Measurements from ENCODE around the gene MEGF9. TPM values are rescaled to one million over a fixed set of nuclear protein-coding genes. Genes with fewer than 3 reads are reported as not detected.
"Not testable (repeated sequence)": the region's sequence is repeated elsewhere in the genome, so short reads cannot be mapped to it uniquely, and the experiment has no call there.

MEGF9 gene
- total RNA-seq, 2 experiments from 2014 or later: 9.4 to 10.5 TPM

- ChIA-PET POLR2A (no interaction called here), CTCF (interaction anchor here (1.6 kb wide), 1 partner anchor 9 kb away, joined by 5 read pairs; no protein-coding TSS in a partner anchor)
- no peak overlapping the region for H3K27ac Mint-ChIP-seq
- no peaks in the 10 kb centered on the region for H3K9me3 Mint-ChIP-seq
- H3K36me3 Mint-ChIP-seq (ENCODE audit: low read depth): peaks cover 47% of the 10 kb centered on the region
- DNase-seq: no peak
- H3K4me1 Mint-ChIP-seq: peaks cover 4% of the 10 kb centered on the region
- no peaks in the 10 kb centered on the region for H3K27me3 Mint-ChIP-seq
- no peak overlapping the region for H3K4me3 Mint-ChIP-seq
Observed at GRCh38 chr9:120562861-120563443, 151.3 kb downstream of the MEGF9 start.

DNA sequence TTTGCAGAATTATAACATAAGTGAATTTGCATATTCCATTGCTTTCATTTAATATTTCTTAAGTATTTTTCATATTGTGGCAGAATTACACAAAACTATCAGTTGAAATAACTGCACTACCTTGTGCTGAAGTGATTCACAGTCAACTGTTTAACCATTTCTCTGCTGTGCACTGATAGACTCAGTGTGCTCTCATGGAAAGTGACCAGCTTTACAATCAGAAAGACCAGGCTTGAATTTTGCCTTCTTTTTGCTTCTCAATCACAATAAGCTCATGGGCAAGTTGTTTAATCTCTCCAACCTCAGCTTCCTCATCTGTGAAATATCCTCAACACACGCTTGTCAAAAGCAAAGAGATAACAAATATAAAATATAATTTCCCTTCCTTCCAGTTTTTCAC, 152.6 kb downstream of the MEGF9 start:
- ChIA-PET POLR2A (no interaction called here), CTCF (no interaction called here)
- DNase-seq: no peak
- Mint-ChIP-seq H3K27ac (no peak overlapping the region), H3K4me3 (no peak overlapping the region), H3K36me3 (ENCODE audit: low read depth) (peaks cover 47% of the 10 kb centered on the region), H3K4me1 (peaks cover 4% of the 10 kb centered on the region), H3K27me3 (no peaks in the 10 kb centered on the region), H3K9me3 (no peaks in the 10 kb centered on the region)

DNA sequence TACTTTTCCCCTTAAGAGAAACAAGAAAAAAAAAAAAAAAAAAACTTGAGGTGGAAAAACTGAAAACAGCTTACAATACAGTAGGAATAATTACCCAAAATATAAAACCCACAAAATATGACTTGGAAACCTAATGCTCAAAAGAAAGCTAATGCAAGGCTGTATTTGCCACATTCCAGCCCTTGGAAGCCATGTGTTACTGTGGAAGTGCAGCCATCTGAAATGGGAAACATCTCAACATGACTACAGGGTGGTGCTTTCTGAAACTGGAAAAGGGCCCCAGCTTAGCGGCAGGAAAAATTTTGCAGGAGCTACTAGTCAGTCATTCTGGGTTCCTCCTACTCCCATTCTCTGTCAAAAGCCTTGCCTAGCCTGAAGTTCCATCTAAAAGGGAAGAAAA, 154.7 kb downstream of the MEGF9 start:
- POLR2A ChIA-PET: no interaction called here
- peaks cover 4% of the 10 kb centered on the region for H3K4me1 Mint-ChIP-seq
- CTCF ChIA-PET: interaction anchor here (0.6 to 1.0 kb wide), 2 partner anchors 14 to 19 kb away, joined by 3 to 4 read pairs; no protein-coding TSS in a partner anchor

GRCh38 chr9:120558454-120558853, 155.8 kb downstream of the MEGF9 start:
- H3K4me1 Mint-ChIP-seq: peaks cover 4% of the 10 kb centered on the region
- peaks cover 45% of the 10 kb centered on the region for H3K36me3 Mint-ChIP-seq (ENCODE audit: low read depth)
- peak overlapping the region; percentile 20 for H3K27ac Mint-ChIP-seq
- POLR2A ChIA-PET: no interaction called here
- CTCF ChIA-PET: interaction anchor here (0.5 to 2.7 kb wide), 4 partner anchors 12 to 486 kb away, joined by 3 to 7 read pairs (median 3); no protein-coding TSS in a partner anchor
- H3K4me3 Mint-ChIP-seq: no peak overlapping the region
- no peak for DNase-seq
- no peaks in the 10 kb centered on the region for H3K27me3 Mint-ChIP-seq
- no peaks in the 10 kb centered on the region for H3K9me3 Mint-ChIP-seq

More for the DNA sequence above, 154.7 kb downstream of the MEGF9 start:
- H3K36me3 Mint-ChIP-seq (ENCODE audit: low read depth): peaks cover 46% of the 10 kb centered on the region
- no peak overlapping the region for H3K27ac Mint-ChIP-seq
- H3K27me3 Mint-ChIP-seq: no peaks in the 10 kb centered on the region
- H3K9me3 Mint-ChIP-seq: no peaks in the 10 kb centered on the region
- no peak for DNase-seq
- no peak overlapping the region for H3K4me3 Mint-ChIP-seq

GRCh38 chr9:120557205-120557604, 157.1 kb downstream of the MEGF9 start:
- peaks cover 46% of the 10 kb centered on the region for H3K36me3 Mint-ChIP-seq (ENCODE audit: low read depth)
- peaks cover 4% of the 10 kb centered on the region for H3K4me1 Mint-ChIP-seq
- no peaks in the 10 kb centered on the region for H3K27me3 Mint-ChIP-seq
- H3K9me3 Mint-ChIP-seq: no peaks in the 10 kb centered on the region
- ChIA-PET POLR2A (no interaction called here), CTCF (interaction anchor here (2.7 kb wide), 1 partner anchor 11 kb away, joined by 7 read pairs; no protein-coding TSS in a partner anchor)
- DNase-seq: no peak
- no peak overlapping the region for H3K27ac Mint-ChIP-seq
- H3K4me3 Mint-ChIP-seq: no peak overlapping the region

- POLR2A ChIA-PET: no interaction called here
- CTCF ChIA-PET: interaction anchor here (2.7 kb wide), 1 partner anchor 10 kb away, joined by 7 read pairs; no protein-coding TSS in a partner anchor
Observed at GRCh38 chr9:120556775-120557174, 157.5 kb downstream of the MEGF9 start.

DNA sequence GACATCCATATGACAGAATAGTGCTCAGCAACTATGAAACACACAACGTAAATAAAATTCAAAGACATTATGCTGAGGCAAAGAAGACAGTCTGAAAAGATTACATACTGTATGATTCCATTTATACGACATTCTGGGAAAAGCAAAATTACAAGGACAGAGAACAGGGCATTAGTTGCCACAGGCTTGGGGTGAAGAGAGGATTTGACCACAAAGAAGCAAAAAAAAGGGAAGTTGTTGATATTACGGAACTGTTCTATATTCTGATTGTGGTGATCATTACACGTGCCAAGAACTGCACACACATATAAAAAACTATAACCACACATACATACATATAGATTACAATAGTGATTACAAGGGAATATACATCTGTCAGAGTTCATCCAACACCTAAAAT, 158.4 kb downstream of the MEGF9 start:
- no peak for DNase-seq
- Mint-ChIP-seq H3K36me3 (ENCODE audit: low read depth) (peaks cover 51% of the 10 kb centered on the region), H3K27me3 (no peaks in the 10 kb centered on the region), H3K4me1 (peaks cover 4% of the 10 kb centered on the region), H3K27ac (no peak overlapping the region), H3K4me3 (no peak overlapping the region), H3K9me3 (no peaks in the 10 kb centered on the region)
- ChIA-PET POLR2A (interaction anchor here (0.7 kb wide), 1 partner anchor 60 kb away, joined by 3 read pairs; no protein-coding TSS in a partner anchor), CTCF (no interaction called here)

More at GRCh38 chr9:120556775-120557174, 157.5 kb downstream of the MEGF9 start:
- Mint-ChIP-seq H3K4me3 (no peak overlapping the region), H3K27me3 (no peaks in the 10 kb centered on the region), H3K36me3 (ENCODE audit: low read depth) (peaks cover 44% of the 10 kb centered on the region), H3K4me1 (peaks cover 4% of the 10 kb centered on the region), H3K27ac (no peak overlapping the region), H3K9me3 (no peaks in the 10 kb centered on the region)
- DNase-seq: no peak

- H3K9me3 Mint-ChIP-seq, H3K4me3 Mint-ChIP-seq, H3K27me3 Mint-ChIP-seq: not testable (repeated sequence)
Observed at GRCh38 chr9:120552210-120552704, 162.0 kb downstream of the MEGF9 start.

More at GRCh38 chr9:120552210-120552704, 162.0 kb downstream of the MEGF9 start:
- CTCF ChIA-PET, POLR2A ChIA-PET, DNase-seq, H3K27ac Mint-ChIP-seq, H3K4me1 Mint-ChIP-seq: not testable (repeated sequence)
- H3K36me3 Mint-ChIP-seq (ENCODE audit: low read depth): peaks cover 64% of the 10 kb centered on the region

Other genes starting within 250 kb of the MEGF9 start
- 100 to 1,000 TPM; 103 to 105 TPM for gene CDK5RAP2, start 134.3 kb downstream of the MEGF9 start, total RNA-seq
- 10 to 100 TPM; 70.9 to 83.3 TPM for gene FBXW2, start 78.9 kb upstream of the MEGF9 start, total RNA-seq
- gene PSMD5, start 128.5 kb upstream of the MEGF9 start, total RNA-seq: 10 to 100 TPM; 35.3 to 50.9 TPM
- gene PHF19, start 162.7 kb upstream of the MEGF9 start, total RNA-seq: 100 to 1,000 TPM; 331 to 351 TPM
- gene TRAF1, start 212.3 kb upstream of the MEGF9 start, total RNA-seq: 10 to 100 TPM; 61.9 to 64.3 TPM

Measured in activated CD4-positive, alpha-beta T cell treated with anti-CD3 and anti-CD28 coated beads, Interleukin-2, amount 10 ng/mL, durations not matched to agents 7 days and 5 days (primary cell).